A172 (cell line): ENCODE data around the gene SIPA1L3. TPM values are rescaled to one million over a fixed set of nuclear protein-coding genes. Genes with fewer than 3 reads are reported as not detected.
"Not testable (repeated sequence)": the region's sequence is repeated elsewhere in the genome, so short reads cannot be mapped to it uniquely, and the experiment has no call there.

Experiments
- DNase-seq: peaks from one replicate; pipeline ENCODE4 v3.0.0-alpha.2; 2015; ENCODE audit warnings: low spot score
- total RNA-seq: library from RNA; depleted of rRNA; stranded (reverse); fragments of >200 nt; shearing (Covaris generic); gene quantifications from 2 replicates; pipeline ENCODE4 v1.2.3, GENCODE V29; 2014

Gene SIPA1L3
- total RNA-seq, 1 experiment from 2014 or later = 42.2 TPM

- no peak for DNase-seq
Measured at GRCh38 chr19:38044267-38045111, 137.5 kb downstream of the SIPA1L3 start.

DNA sequence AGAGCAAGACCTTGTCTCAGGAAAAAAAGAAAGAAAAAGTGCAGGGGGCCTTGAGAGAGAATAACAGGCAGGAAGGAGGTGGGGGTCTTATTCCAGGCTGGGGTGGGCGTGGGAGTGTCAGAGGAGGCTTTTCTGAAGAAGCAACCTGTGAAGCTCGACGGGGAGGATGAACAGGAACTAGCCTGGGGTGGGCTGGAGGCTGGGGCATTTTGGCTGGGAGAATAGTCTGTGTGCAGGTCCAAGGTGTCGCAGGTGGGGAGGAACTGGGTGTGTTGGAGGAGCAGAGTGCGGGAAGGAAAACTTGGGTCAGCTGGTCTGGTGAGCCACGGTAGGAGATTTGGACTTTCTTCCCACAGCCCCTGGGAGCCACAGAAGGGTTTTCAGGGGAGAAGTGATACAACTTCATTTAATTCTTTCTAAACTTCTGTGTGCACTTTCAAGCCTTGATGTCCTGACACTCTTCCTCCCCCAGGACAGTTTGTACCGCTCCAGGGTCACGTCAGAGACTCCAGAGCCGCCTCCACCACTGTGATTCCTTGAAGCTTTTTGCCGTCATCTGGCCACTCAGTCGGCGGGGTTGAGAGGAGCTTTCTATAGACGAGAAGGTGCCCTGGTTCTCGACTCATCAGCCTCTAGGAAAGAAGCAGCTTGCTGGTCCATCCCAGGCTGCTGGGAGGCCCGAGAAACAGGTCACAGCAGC, 138.7 kb downstream of the SIPA1L3 start:
- DNase-seq = no peak

DNA sequence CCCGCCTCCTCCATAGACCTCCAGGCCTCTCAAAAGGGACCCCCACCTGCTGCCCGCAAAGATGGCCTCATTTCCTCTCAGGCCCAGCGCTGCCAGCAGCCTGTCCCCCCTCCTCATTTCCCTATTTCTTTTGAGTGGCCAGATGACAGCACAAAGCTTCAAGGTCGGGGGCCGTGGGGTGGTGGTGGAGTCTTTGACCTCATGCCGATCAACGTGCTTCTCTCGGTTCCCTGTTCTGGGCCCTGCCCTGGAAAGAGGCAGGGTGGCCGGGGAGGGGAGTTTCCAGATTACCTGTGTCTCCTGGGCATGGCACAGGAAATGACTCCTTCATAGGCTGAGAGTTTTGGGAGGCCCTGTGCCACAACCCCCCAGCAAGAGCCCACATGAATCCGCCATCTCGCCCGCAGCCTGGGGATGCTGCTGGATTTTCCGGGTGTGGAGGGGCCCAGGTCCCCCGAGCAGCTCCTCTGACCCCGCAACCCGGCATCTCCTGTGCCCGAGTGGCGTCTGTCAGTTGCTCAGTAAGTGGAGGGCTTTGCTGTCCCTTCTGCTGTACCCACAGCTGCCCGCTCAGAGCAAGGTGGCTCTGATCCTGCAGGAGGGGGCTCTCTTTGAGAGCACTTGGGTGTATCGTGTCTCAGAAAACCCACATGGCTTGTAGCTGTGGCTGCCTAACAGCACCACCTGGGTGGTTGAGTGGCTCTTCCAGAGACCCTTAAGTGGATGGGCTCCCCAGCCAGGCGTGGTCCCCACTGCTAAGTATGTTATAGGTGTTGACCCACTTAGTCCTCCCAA, 139.4 kb downstream of the SIPA1L3 start:
- DNase-seq = no peak

GRCh38 chr19:38047049-38047438, 140.0 kb downstream of the SIPA1L3 start:
- DNase-seq = no peak

DNA sequence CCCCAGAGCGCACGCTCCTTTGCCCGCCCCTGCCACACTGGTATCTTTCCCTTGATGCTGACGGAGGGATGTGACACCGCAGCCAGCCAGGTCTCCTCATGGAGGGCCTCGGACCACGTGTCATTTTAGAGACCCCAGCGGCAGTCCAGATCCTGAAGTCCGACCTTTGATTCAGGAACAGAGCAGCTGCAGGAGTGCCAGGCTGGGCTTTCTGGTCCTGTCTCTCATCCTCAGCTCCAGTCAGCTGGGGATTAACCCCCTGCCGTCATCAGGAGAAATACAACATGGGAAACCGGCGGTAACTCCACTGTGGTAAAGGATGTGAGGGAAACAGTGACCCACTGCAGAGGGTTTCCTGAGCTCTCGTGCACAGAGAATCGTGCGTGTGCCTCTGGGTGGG, 140.6 kb downstream of the SIPA1L3 start:
- no peak for DNase-seq

- DNase-seq = peak; percentile 62
Measured at GRCh38 chr19:38049105-38049649, 142.2 kb downstream of the SIPA1L3 start.

DNA sequence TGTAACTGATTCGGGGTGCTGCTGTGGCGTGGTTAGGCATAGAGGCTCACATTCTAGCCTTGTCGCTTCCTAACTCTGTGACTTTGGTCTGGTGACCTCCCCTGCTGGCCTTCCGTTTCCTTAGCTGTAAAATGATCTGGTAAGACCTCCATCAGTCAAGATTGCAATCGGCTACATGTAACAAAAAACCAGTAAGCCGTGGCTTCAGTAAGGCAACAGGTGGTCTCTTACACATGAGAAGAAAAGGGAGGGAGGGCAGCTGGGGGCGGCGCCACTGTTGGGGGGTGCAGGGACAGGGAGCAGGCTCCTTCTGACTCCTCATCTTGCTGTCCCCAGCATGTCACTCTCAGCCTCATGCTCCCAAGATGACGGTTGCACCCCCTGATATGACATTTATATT, 148.0 kb downstream of the SIPA1L3 start:
- DNase-seq = no peak

DNA sequence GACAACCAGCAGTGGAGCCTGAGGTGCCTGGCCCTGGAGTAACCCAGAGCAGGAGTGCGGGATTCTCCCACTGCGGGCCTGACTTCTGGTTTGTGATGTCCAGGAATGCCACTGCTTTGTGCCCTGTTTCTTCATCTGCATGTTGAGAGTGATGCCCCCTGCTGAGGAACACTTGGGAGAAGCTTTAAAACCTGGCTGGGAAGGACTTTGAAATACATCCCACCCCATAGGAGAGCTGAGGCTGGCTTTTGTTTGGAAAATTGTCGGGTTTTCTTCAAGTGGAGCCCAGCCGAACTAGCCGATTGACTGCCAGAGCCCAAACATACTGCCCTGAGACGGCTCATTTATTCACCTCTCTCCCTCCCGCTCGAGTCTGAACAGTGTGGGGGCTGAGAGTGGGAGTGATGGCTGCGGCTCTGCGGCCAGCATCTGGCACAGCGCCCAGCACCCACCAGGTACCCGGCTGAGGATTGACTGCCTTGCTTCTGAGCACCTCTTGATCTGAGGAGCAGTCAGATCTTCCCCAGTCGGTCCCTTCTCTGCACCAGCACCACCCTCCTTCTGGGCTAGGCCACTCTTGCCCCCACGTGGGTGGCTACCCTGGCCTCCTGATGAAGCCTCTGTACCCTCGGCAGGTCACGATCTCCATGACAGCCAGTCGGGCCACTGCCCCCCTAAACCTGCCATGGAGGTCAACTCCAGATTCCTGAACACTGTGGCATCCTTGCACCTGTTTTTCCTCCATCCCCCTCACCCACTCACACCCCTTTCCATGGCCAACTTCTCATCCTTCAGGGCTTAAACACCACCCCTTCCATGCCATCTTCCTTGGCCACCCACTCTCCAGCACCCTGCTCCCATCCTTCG, 148.9 kb downstream of the SIPA1L3 start:
- DNase-seq = no peak

- no peak for DNase-seq
Measured at GRCh38 chr19:38056646-38057045, 149.6 kb downstream of the SIPA1L3 start.

DNA sequence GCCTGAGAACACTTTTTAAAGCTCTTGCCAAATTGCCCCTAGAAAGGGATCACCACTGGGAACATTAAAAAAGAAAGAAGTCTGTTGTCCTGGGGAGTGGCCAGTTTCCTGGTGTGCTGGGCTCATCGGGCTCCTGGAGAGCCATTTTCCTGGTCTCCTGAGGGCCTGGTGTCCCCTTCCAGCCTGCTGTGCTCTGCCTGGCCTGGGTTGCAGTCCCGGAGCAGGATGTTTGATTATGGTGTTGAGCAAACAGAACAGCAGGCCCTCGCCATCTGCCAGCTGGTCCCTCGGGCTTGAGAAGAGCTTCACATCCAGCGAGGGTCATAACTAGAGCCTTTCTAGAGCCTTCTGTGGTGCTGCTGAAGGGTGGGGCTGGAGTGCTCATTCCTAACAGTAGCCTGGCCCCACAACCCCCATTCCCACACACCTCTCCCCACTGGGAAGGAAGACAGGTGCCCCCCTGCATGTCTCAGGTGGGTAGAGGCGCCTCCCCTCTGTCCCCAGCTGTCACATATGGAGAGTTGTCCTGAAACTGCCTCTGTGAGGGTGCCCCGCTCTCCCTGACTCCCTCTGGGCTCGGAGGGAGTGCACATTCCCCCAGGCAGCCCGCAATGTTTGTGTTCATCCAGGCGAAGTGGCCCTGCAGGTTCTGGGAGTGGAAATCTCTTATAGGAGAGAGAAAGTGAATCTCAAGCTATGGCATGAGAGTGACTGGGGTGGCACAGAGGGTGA, 151.1 kb downstream of the SIPA1L3 start:
- no peak for DNase-seq

DNA sequence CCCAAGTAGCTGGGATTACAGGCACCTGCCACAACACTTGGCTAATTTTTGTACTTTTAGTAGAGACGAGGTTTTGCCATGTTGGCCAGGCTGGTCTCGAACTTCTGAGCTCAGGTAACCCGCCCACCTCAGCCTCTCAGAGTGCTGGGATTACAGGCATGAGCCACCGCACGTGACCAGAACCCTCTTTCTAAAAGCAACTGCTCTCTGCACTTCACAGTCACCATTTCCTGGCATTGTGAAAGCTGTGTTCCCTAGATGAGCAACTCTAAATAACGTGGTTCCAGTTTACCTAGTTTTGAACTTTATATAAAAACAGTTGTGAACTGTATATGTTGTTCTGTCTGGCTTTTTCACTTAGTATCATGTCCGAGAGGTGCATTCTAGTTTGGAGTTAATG, 152.9 kb downstream of the SIPA1L3 start:
- DNase-seq = no peak

- no peak for DNase-seq
Measured at GRCh38 chr19:38060331-38060730, 153.3 kb downstream of the SIPA1L3 start.

GRCh38 chr19:38061294-38061693, 154.3 kb downstream of the SIPA1L3 start:
- DNase-seq = peak; percentile 89

DNA sequence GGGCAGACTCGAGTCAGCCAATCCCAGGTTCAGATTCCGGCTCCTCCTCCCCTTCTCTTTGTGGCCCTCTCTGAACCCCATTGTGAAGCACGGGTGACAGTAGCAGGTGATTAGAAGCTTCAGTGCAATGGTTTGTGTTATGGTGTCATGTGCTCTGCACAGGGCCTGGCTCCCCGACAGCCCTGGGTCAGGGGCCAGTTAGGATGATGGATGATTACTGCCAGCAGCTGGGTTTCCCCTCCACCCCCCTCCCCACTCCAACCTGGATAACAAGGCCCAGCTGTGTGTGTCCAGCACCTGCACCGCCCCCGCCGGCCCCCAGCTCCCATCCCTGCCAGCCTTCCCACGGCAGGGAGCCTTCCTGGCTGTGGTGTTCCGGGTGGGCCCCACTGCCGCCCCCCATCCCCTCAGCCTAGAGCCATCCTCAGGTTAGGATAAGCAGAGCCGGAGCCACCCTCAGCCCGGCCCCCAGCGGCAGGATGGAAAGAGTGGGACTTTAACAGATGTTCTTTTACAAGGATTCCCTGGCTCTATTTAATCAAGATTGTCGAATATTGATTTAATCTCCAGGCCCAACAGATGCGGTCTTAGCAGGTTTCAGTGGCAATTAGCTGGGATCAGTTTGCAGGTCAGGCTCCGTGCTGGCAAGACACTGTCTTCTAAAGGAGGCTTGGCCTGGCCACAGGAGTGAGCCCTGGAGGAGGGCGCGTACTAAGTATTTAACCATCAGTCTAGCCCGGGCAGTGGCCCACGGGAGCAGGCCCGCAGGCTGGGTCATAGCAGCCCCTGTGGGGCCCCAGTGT, 156.2 kb downstream of the SIPA1L3 start:
- DNase-seq = peak; percentile 84

DNA sequence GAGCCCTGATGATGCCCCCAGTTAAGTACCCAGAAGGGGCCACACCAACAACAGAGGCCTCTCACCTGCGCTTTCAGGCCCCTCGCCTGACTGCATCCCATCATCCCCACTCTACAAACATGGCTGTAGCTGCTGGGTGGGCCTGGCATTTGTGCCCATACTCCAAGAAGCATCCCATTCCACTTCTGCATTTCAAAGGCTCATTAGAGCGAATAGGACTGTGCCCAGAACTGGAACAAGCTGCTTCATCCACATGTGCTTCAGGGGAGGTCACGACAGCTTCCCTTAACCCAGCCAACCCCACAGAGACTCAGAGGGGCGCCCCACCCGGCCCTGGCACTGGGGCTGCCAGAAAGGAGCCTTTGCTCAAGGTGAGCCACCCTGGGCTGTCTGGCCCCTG, 156.9 kb downstream of the SIPA1L3 start:
- no peak for DNase-seq

GRCh38 chr19:38064661-38065425, 157.8 kb downstream of the SIPA1L3 start:
- DNase-seq = no peak

DNA sequence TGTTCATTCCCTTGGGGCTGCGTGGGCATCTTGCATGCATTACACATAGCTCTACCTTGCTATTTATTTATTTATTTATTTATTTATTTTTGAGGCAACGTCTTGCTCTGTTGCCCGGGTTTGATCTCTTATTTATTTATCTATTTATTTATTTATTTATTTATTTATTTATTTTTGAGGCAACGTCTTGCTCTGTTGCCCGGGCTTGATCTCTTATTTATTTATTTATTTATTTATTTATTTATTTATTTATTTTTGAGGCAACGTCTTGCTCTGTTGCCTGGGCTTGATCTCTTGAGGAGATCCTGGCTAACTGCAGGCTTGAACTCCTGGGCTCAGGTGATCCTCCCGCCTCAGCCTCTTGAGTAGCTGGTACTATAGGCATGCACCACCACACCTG, 158.8 kb downstream of the SIPA1L3 start:
- DNase-seq = not testable (repeated sequence)

GRCh38 chr19:38068826-38069225, 161.8 kb downstream of the SIPA1L3 start:
- no peak for DNase-seq

- DNase-seq = peak; percentile 70
Measured at GRCh38 chr19:38070573-38070972, 163.6 kb downstream of the SIPA1L3 start.
